Measurements from ENCODE around the gene SLC12A4. TPM values are rescaled to one million over a fixed set of nuclear protein-coding genes. Genes with fewer than 3 reads are reported as not detected.
A peak's percentile ranks its signal among the peaks of the same experiment; 100 is the strongest.

The SLC12A4 gene
- total RNA-seq, 2 donors from 2014 or later, result 32.6 to 89.1 TPM

DNA sequence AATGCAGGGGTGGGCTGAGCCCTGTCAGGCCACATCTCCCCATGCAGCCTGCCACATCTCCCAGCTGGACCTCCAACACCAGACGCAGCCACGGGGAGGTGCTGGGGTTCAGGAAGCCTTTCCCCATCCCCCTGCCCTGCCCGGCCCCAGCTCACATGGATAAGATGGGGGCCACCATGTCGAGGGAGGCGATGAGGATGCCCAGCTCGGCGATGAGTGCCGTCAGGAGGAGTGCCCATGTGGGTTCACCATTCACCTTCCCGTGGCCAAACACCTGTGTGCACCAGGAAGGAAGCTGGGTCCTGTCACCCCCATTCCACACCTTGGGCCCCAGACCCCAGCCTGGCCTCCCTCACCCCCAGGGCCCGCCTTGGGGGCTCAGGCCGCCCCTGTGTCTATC, 18.8 kb downstream of the SLC12A4 start:
- H3K27me3 ChIP-seq (replicated peaks; ENCODE audit: insufficient read depth), result no peaks in the 10 kb centered on the region
- no peak for DNase-seq (ENCODE audit: low spot score)
- intact Hi-C loops (cut with DNase I), result no loop called here
- peaks cover 28 to 36% of the 10 kb centered on the region in 2 donors for H3K36me3 ChIP-seq
- no peak for TF ChIP-seq POLR2AphosphoS5 (IDR thresholded peaks at IDR 0.05)
- no peak overlapping the region for H3K4me3 ChIP-seq
- 96% methylated on average over 11 of the region's 11 CpGs for WGBS
- H3K4me1 ChIP-seq (replicated peaks), result peaks cover 5% of the 10 kb centered on the region
- H3K27ac ChIP-seq, result no peak overlapping the region
- no peaks in the 10 kb centered on the region for H3K9me3 ChIP-seq

DNA sequence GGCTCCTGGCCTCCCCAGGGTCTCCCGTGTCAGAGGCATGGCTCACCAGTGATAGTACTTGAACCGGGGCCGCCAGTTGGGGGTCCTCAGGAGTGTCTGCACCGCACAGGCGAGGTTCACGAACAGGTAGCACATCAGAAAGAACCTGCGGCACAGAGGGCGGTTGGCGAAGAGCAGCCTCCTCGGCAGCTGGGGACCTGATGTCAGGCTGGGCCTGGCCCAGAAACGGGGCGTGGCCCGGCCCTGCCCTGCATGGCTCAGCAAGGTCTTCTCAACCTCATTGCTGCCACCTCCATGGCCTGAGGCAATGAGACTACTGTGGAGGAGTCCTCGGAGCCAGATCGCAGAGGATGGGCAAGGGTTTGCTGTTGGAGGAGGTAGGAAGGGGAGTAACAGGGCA, 20.4 kb downstream of the SLC12A4 start:
- WGBS, result 90% methylated on average over 15 of the region's 15 CpGs
- Histone ChIP-seq H3K27me3 (replicated peaks; ENCODE audit: insufficient read depth) (no peaks in the 10 kb centered on the region), H3K4me3 (no peak overlapping the region), H3K4me1 (replicated peaks) (no peaks in the 10 kb centered on the region), H3K27ac (no peak overlapping the region), H3K9me3 (no peaks in the 10 kb centered on the region), H3K36me3 (peaks cover 28 to 36% of the 10 kb centered on the region in 2 donors)
- TF ChIP-seq, protein P1, sequence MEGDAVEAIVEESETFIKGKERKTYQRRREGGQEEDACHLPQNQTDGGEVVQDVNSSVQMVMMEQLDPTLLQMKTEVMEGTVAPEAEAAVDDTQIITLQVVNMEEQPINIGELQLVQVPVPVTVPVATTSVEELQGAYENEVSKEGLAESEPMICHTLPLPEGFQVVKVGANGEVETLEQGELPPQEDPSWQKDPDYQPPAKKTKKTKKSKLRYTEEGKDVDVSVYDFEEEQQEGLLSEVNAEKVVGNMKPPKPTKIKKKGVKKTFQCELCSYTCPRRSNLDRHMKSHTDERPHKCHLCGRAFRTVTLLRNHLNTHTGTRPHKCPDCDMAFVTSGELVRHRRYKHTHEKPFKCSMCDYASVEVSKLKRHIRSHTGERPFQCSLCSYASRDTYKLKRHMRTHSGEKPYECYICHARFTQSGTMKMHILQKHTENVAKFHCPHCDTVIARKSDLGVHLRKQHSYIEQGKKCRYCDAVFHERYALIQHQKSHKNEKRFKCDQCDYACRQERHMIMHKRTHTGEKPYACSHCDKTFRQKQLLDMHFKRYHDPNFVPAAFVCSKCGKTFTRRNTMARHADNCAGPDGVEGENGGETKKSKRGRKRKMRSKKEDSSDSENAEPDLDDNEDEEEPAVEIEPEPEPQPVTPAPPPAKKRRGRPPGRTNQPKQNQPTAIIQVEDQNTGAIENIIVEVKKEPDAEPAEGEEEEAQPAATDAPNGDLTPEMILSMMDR (IDR thresholded peaks at IDR 0.05), result no peak
- intact Hi-C loops (cut with DNase I), result no loop called here
- no peak for DNase-seq (ENCODE audit: low spot score)

DNA sequence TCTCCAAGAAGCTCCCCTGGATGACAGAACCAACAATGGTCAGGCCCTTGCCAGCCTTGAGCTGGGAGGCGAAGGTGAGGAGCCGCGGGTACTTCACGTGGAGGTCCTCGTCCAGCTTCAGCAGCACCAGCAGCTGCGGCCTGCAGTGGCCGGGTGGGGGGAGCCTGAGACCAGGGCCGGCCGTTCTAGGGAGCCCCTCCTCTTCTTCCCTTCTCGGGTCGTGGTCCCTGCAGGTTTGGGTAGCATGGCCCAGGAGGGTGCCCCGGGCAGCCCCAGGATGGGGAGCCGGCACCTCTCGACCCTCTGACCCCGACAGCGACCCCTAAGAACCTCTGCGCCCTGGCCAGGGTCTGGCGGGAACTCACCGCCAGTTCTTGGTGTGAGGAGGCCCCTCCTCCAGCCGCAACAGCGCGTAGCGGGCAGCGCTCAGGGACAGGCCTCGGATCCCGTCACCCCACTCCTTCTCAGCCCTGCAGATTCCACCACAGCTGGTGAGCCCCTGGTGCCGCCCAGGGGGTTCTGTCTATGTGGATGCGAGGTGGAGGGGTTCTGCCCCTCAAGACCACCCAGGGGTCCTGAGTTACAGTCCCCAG, 21.4 kb downstream of the SLC12A4 start:
- Histone ChIP-seq H3K27ac (no peak overlapping the region), H3K4me1 (replicated peaks) (no peaks in the 10 kb centered on the region), H3K36me3 (peaks cover 28 to 40% of the 10 kb centered on the region in 2 donors), H3K9me3 (no peaks in the 10 kb centered on the region), H3K27me3 (replicated peaks; ENCODE audit: insufficient read depth) (no peaks in the 10 kb centered on the region), H3K4me3 (no peak overlapping the region)
- TF ChIP-seq, protein P1 (IDR thresholded peaks at IDR 0.05), result no peak
- TF ChIP-seq POLR2A (IDR thresholded peaks at IDR 0.05), result no peak
- TF ChIP-seq POLR2AphosphoS5 (IDR thresholded peaks at IDR 0.05), result no peak
- intact Hi-C loops (cut with DNase I), result no loop called here
- whole genome bisulfite sequencing, result 88% methylated on average over 17 of the region's 28 CpGs
- no peak for DNase-seq (ENCODE audit: low spot score)

DNA sequence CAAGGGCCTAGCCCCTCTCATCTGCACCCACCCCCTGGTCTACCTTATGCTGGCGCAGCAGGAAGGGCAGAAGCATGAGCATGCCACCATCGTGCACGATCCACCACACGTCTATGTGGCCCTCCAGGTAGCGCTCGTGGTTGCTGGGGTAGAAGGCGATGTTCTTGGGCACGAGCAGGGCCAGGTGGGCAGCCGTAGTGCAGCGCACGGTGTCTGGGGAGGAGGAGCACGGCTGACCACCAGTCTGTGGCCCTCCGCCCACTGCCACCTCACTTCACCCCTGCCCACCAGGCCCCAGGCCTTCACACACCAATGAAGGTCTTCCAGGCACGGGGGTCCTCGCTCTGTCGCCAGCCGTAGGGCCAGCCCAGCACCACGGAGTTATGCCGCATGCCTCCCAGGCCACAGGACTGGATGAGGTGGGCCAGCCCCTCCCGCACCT, 22.3 kb downstream of the SLC12A4 start:
- H3K27ac ChIP-seq, result no peak overlapping the region
- intact Hi-C loops (cut with DNase I), result no loop called here

DNA sequence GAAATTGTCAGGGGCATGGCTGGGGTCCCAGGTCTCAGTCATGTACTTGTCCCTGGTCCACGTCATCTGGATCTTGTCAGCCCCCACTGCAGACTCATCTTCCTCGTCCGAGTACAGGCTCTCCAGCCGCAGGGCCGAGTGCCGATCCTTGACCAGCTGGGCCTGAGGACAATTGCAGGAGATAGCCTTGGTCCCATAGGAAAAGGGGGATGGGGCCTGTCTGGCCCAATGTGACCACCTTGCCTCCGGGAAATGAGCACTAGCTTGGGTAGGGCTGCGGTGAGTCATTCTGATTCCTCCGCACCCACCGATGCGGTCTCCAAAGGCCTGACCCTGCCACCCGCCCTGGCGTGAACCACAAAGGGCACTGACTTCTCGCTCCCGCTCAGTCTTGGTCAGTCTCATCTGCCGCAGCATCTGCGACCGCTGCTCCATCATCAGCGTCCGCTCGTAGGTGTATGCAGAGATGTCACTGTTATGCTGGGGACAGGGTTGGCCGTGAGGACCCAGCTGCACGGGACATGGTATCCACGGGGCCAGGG, 23.0 kb downstream of the SLC12A4 start:
- H3K9me3 ChIP-seq, result no peaks in the 10 kb centered on the region
- no peaks in the 10 kb centered on the region for H3K27me3 ChIP-seq (replicated peaks; ENCODE audit: insufficient read depth)
- no peak overlapping the region for H3K4me3 ChIP-seq
- H3K36me3 ChIP-seq, result peaks cover 27 to 40% of the 10 kb centered on the region in 2 donors
- 89% methylated on average over 24 of the region's 24 CpGs for WGBS
- H3K4me1 ChIP-seq (replicated peaks), result no peaks in the 10 kb centered on the region
- H3K27ac ChIP-seq, result peak overlapping the region in 1 of 2 donors; percentile 59
- intact Hi-C loops (cut with DNase I), result no loop called here
- no peak for DNase-seq (ENCODE audit: low spot score)
- TF ChIP-seq, protein P1 (IDR thresholded peaks at IDR 0.05), result no peak
- TF ChIP-seq POLR2AphosphoS5 (IDR thresholded peaks at IDR 0.05) (no peak), POLR2A (IDR thresholded peaks at IDR 0.05) (no peak)

More for the DNA sequence above, 22.3 kb downstream of the SLC12A4 start:
- no peaks in the 10 kb centered on the region for H3K4me1 ChIP-seq (replicated peaks)
- WGBS, result 96% methylated on average over 20 of the region's 20 CpGs
- no peaks in the 10 kb centered on the region for H3K27me3 ChIP-seq (replicated peaks; ENCODE audit: insufficient read depth)
- H3K4me3 ChIP-seq, result no peak overlapping the region
- H3K9me3 ChIP-seq, result no peaks in the 10 kb centered on the region
- H3K36me3 ChIP-seq, result peaks cover 28 to 40% of the 10 kb centered on the region in 2 donors
- DNase-seq (ENCODE audit: low spot score), result no peak
- TF ChIP-seq POLR2AphosphoS5 (IDR thresholded peaks at IDR 0.05) (no peak), POLR2A (IDR thresholded peaks at IDR 0.05) (no peak)
- TF ChIP-seq, protein P1 (IDR thresholded peaks at IDR 0.05), result no peak
